ENCODE measurements around the gene XPO5. TPM values are rescaled to one million over a fixed set of nuclear protein-coding genes. Genes with fewer than 3 reads are reported as not detected.
A peak's percentile ranks its signal among the peaks of the same experiment; 100 is the strongest.

Gene XPO5
- total RNA-seq (2014; rRNA removed; shearing (Covaris generic)): 38.0 and 60.5 TPM in 2 replicates

DNA sequence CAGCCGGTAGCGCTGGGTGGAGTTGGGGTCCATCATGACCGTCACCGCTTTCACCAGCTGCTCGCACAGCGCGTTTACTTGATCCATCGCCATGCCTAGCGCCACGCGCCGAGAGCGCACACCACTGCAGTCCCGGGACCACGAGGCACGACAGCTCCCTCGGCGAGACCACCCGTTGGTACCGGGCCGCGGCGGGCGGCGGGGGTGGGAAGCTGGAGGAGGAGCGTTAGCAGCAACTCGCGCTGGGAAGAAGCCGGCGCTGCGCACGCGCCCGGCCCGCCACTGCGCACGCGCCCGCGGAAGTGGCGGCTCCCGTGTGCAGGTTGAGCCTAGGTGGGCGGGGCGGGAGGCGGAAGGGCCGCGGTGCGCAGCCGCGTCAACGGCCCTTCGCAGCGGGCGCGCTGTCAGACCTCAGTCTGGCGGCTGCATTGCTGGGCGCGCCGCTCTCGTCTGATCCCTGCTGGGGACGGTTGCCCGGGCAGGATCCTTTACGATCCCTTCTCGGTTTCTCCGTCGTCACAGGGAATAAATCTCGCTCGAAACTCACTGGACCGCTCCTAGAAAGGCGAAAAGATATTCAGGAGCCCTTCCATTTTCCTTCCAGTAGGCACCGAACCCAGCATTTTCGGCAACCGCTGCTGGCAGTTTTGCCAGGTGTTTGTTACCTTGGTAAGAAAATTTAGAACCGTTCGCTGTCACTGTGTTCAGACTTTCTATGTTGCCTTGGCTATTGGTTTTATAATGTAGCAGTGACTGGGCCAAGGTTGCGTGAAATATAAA, at the start of gene XPO5, which contains the start of gene POLH:
Gene XPO5 (minus strand): TSS at position 267 of the 780 bp plus-strand sequence. CDS start 174 bp downstream, at position 93.
Gene POLH (plus strand): TSS at position 414 of the 780 bp plus-strand sequence. CDS start 6,135 bp downstream, outside the sequence.
- DNase-seq (ENCODE audit: low spot score): peak; percentile 90
- in situ Hi-C loops (cut with HindIII; ENCODE audit: low sequenced_read_pairs): no loop called here

DNA sequence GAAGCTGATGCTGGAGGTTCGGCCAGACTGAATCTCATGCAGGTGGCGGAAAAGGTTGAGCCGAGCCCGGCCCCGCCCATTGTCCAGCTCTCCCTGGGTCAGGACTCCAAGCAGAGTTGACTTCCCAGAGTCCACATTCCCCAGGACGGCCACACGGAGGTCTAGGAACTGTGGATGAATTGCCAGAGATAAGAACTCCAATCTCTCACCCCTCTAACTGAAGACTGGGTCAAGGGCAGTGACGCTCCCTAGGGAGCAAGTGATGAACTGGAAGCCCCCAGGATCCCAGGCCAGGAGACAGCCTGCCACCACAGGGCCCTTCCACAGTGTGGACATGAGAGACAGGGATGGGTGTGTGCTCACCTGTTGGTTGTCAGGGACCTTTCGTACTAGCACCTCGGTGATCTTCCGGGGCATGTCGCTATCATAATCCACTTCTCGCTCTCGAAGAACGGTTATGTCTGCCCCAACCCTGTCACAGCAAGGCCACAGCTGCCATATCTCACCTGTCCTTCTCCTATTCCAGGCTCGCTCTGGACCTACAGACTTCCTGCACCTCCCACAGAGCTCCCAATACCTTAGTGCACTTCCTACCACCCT, 49.7 kb upstream of the XPO5 start:
- in situ Hi-C loops (cut with HindIII; ENCODE audit: low sequenced_read_pairs): no loop called here
- no peak for DNase-seq (ENCODE audit: low spot score)

DNA sequence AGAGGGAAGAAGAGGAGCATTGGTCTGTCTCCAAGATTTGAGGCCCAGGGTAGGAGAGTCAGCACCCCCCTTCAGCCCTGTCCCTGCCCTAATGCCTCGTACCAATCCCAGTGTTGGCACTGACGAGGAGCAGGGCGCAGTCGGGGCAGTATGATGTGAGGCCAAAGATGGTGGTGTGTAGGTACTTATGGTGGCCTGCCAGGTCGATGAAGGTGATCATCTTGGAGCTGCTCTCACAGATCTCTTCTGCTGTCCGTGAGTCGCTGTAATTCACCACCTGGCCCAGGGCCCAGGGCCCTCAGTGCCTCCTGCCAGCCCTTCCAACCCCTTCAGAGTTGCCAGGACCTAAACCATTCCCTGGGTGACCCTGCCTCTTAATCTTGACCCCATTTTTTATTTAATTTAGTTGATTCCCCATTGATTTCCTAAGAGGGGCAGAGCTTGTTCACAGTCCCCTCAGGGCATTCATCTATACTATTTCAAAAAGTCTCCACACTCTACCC, 49.0 kb upstream of the XPO5 start:
- in situ Hi-C loops (cut with HindIII; ENCODE audit: low sequenced_read_pairs): no loop called here
- no peak for DNase-seq (ENCODE audit: low spot score)

DNA sequence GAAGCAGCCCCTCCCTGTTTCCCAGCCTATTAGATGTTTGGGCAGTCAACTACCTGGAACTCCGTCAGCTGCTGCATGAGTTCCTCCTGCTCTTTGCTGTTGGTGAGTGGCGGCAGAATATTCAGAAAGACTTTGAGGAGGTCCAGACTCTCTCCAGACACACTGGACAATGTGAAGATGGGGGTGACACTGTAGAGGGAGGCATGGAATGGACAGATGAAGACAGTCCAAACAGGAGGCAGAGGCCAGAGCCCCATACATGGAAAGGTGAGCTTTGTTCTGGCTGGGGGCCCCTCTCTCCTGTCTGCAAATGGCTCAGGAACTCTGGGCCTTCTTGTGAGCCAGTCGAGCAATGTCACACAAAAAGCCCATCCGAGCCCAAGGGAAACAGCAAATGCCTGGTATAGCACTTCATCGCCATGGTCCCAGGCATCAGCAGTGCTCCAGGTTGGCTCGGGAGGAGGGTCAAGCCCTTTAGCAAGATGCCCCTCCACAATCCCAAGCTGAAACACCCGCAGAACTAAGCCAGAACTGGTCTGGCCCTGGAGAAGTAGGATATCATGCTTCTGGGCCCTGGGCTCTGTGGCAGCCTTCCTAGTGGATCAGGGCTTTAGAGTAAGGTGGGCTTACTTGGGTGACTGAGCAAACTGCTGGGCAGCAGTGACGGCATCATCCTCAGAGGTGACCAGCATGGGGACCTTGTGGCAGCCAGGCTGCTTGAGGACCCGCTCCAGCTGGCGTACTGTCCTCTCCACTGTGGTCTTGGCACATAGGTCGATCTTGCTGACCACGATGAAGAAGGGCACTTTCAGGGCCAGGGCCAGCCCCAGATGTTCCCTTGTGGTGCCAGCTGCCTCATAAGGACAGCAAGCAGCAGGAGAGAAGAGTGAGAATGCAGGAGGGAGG, 48.3 kb upstream of the XPO5 start:
- in situ Hi-C loops (cut with HindIII; ENCODE audit: low sequenced_read_pairs): no loop called here
- DNase-seq (ENCODE audit: low spot score): no peak

DNA sequence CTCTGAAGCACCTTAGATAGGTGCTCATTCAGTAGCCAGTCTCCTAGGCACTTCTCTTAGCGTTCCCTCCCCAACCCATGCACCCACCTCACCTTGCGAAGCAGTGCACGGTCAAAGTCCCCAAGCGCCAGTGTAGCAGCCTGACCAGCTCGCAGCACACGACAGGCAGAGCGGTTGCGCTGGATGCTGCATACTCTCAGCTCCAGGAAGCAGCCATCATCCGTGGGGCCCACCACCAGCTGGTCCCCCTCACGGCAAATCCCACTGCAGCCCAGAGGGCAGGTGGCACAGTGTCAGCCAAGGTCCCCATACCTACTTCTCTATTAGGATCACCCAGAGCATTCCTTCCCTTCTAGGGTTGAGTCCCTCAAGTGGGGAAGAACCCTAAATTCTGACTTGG, 46.7 kb upstream of the XPO5 start:
- DNase-seq (ENCODE audit: low spot score): no peak
- in situ Hi-C loops (cut with HindIII; ENCODE audit: low sequenced_read_pairs): no loop called here

DNA sequence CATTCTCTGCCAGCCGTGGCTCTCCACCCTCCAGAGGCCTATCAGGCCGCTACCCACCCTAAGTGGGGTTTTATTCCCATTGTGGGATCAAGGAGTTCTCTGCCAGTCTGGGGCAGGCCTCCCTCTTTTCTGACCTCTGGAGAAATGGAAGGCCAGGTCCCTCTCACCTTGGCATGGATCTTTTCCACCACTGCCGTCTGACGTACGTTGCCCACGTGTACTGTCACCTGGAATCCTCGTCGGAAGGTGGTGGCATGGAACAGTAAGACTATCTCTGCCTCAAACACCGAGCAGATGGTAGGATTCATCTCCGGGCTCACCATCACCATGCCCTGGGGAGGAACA, 46.0 kb upstream of the XPO5 start:
- no peak for DNase-seq (ENCODE audit: low spot score)
- in situ Hi-C loops (cut with HindIII; ENCODE audit: low sequenced_read_pairs): no loop called here

DNA sequence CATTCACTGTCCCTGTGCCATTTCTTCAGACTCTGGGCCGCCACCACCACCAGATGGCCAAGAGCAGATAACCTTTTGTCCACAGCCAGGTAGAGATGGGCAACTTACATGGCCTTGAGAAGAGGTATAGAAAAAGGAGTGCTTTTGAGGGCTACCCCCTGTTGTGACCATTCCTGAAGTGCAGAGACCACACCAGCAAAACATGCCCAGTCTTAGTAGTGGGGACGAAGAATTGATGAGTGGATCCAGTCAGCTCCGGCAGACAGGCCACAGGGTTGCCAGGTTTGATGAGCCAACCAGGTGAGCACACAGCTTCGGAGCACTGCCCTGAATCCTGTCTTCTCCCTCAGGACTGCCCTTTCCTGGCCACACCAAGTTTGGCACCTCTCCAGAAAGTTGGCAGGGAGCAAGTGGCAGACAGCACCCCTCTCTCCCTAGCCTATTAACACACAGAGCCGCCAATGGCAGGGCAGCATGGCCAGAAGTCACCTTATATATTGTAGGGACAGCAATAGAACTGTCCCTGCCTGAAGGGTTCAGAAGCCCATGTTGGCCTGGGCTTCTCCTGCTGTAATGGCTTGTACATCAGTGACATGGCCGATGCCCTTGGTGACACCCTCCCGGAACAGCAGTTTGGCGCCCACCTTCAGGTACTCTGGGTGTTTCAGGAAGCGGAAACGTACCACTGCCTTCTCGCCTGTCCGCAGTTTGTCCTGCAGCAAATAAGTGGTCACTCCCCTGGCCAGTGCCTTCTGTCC, 45.4 kb upstream of the XPO5 start:
- no peak for DNase-seq (ENCODE audit: low spot score)
- in situ Hi-C loops (cut with HindIII; ENCODE audit: low sequenced_read_pairs): no loop called here

DNA sequence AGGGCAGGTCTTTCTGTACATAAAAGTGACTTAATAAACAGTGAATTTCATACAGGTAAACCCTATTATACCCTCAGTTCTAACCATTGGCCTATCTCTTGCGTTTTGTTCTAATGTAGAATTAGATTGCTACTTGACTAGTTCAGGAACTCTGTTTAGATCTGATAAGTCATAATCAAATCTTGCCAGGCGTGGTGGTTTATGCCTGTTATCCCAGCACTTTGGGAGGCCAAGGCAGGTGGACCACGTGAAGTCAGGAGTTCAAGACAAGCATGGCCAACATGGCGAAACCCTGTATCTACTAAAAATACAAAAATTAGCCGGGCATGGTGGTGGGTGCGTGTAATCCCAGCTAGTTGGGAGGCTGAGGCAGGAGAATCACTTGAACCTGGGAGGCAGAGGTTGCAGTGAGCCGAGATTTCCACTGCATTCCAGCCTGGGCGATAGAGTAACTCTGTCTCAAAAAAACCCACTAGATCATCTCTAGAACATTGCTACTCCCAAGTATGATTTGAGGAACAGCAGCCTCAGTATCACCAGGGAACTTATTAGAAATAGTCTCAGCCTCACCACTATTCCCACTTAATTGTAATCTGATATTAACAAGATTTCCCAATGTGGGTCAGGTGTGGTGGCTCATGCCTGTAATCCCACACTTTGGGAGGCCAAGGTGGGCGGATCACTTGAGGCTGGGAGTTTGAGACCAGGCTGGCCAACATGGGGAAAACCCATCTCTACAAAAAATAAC, 41.1 kb upstream of the XPO5 start:
- DNase-seq (ENCODE audit: low spot score): no peak
- in situ Hi-C loops (cut with HindIII; ENCODE audit: low sequenced_read_pairs): no loop called here

DNA sequence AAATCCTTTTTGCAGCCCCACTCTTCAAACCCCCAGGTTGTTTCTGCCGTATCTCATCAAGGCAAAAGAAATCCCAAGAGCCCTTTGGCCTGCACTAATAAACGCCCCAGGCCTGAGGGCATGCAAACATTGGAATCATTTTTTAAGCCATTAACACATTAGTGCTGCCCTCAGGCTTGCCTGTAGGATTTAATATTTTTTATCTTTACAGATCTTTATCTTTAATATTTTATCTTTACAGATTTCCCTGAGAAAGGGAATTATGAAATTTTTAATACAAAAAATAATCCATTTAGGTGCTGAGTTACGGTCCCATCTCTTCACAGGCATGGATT, 38.5 kb upstream of the XPO5 start:
- no peak for DNase-seq (ENCODE audit: low spot score)
- in situ Hi-C loops (cut with HindIII; ENCODE audit: low sequenced_read_pairs): no loop called here

DNA sequence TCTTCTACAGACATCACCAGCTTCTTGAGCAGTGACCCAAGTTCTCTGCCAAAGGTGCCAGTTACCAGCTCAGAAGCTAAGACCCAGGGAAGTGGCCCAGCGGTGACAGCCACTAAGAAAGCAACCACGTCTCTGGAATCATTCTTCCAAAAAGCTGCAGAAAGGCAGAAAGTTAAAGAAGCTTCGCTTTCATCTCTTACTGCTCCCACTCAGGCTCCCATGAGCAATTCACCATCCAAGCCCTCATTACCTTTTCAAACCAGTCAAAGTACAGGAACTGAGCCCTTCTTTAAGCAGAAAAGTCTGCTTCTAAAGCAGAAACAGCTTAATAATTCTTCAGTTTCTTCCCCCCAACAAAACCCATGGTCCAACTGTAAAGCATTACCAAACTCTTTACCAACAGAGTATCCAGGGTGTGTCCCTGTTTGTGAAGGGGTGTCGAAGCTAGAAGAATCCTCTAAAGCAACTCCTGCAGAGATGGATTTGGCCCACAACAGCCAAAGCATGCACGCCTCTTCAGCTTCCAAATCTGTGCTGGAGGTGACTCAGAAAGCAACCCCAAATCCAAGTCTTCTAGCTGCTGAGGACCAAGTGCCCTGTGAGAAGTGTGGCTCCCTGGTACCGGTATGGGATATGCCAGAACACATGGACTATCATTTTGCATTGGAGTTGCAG, 38.0 kb upstream of the XPO5 start:
- in situ Hi-C loops (cut with HindIII; ENCODE audit: low sequenced_read_pairs): no loop called here
- no peak for DNase-seq (ENCODE audit: low spot score)

DNA sequence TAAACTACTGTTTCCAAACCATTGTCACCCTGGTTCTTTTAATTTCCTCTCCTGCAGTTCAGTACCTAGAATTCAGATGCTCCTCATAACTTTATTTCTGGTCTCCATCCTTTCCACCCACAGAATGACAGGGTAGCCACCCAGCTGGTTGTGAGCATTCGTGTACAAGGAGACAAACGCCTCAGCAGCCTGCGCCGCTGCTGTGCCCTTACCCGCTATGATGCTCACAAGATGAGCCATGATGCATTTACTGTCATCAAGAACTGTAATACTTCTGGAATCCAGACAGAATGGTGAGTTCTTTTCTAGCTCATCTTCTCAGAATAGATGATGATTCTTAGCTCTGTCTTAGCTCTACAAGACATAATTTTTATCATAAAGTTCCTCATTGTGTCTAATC, 34.6 kb upstream of the XPO5 start:
- DNase-seq (ENCODE audit: low spot score): no peak
- in situ Hi-C loops (cut with HindIII; ENCODE audit: low sequenced_read_pairs): no loop called here

DNA sequence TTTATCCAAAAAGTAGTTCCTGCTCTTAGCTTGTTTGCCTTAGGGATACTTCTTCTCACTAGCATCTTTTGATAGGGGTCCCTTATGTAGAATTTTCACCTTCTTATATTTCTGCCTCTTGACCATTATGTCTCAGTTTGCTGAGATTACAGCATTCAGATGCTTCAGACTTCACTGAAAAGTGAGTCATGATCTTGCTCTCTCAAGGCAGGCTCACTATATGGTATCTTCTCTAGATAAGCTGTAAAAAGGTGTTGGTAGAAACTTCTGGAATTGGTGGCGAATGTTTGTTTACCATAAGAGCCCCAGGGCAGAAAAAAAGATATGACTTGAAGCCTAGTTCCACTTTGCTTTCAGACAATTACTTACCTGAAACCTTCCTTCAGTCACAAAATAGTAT, 33.6 kb upstream of the XPO5 start:
- no peak for DNase-seq (ENCODE audit: low spot score)
- in situ Hi-C loops (cut with HindIII; ENCODE audit: low sequenced_read_pairs): no loop called here

DNA sequence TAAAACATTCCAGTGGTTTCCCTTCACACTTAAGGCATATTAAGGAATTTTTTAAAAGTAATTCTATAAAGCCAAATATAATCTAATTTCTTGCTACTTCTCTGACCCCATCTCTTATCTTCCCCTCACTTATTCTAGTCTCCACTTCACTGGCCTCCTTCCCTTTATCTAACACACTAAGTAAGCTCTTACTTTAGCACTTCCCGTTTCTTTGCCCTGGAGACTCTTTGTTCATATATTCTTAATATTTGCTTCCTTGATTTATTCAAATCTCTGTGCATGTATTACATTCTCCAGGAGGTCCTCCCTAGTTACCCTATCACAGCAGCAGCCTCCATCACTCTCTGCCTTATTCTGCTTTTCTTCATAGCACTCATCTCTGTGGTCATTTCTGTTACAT, 33.0 kb upstream of the XPO5 start:
- in situ Hi-C loops (cut with HindIII; ENCODE audit: low sequenced_read_pairs): no loop called here
- DNase-seq (ENCODE audit: low spot score): no peak

DNA sequence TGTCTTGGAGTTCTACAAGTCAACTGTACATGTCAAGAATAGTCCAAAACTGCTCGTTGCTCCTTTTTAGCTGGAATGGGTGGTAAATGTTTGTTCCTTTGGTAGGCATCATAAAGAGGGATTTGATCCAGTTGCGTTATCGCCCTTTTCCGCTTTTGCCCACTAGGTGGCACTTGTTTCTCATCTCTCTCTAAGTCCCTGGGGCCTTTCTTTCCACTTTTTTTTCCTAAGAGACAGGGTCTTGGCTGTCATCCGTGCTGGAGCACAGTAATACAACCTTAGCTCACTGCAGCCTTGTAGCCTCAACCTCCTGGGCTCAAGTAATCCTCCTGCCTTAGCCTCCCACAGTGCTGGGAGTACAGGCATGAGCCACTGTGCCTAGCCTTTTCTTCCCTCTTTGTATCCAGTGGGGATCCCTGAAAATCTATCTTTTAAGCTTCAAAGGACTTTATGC, 32.5 kb upstream of the XPO5 start:
- DNase-seq (ENCODE audit: low spot score): peak; percentile 84
- in situ Hi-C loops (cut with HindIII; ENCODE audit: low sequenced_read_pairs): no loop called here

DNA sequence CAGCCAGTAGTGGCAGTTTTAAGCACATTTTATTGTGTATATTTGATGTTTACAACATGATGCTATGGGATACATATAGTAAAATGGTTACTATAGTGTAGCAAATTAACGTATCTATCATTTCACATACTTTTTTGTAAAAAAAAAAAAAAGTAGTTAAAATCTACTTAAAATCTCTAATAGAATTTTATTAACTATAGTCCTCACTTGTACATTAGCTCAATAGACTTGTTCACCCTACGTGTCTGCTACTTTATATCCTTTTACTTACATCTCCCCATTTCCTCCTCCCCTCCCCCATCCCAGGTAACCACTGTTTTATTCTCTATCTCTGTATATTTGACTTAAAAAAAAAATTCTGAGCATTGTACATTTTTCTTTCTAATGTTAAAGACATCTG, 30.2 kb upstream of the XPO5 start:
- in situ Hi-C loops (cut with HindIII; ENCODE audit: low sequenced_read_pairs): no loop called here
- DNase-seq (ENCODE audit: low spot score): no peak

DNA sequence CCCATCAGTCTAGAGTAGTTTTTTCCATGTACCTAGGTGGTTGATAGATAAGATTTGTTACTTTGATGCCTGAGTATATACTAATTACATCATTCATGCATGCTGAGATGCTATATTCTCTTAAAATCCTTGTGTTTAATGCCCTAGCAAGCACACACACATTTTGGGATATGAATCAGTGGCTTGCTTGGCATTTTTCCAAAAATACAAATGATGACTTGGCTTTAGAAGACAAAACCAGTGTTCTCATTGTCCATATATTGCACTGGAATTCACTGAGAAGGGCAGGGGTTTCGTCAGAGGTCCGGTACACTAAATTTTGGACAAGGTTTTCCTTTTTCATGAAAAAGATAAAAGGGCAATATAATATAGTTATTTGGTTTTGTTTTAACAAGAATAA, 28.3 kb upstream of the XPO5 start:
- no peak for DNase-seq (ENCODE audit: low spot score)
- in situ Hi-C loops (cut with HindIII; ENCODE audit: low sequenced_read_pairs): no loop called here

DNA sequence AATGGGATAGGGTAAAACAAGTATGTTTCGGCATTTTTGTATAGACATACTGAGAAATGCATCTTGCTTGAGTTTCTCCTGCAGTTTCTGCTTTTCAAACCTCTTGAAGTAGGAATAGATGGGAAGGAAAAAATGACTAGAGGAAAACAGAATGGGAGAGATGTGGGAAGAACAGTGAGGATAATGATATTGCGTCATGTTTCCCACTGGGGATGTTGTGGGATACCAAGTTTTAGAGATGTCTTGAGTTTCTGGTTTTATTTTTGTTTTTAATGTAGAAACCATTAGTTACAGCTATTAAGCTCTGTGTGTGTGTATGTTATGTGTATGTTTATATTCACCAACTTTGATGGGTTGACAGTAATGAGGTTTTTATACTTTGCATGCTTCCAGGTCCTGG, 24.8 kb upstream of the XPO5 start:
- in situ Hi-C loops (cut with HindIII; ENCODE audit: low sequenced_read_pairs): no loop called here
- no peak for DNase-seq (ENCODE audit: low spot score)

DNA sequence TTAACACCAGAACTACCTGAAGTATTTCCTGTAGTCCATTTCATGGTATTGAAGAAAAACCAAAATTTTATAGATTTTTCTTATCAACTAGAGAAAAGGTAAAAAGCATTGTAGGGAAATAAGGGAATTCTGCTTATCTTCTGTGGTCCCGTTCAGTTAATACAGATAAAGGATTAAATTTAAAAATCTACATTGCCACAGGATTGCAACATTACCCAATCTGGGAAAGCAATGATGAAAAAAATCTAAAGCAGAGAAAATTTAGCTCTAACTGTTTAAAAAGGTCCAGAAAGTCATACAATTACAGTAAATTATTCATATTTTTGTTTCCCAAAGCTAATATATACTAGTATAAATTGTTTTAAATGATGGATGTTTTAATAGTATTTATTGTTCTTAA, 18.1 kb upstream of the XPO5 start:
- in situ Hi-C loops (cut with HindIII; ENCODE audit: low sequenced_read_pairs): no loop called here
- no peak for DNase-seq (ENCODE audit: low spot score)

Measured in G401 (cell line).